Activated naive CD4-positive, alpha-beta T cell treated with anti-CD3 and anti-CD28 coated beads, Interleukin-2, amount 50 U/mL, for 16 hours (primary cell): ENCODE measurements around the gene PPP3CB.

Experiments
- DNase-seq: peaks from one replicate; pipeline ENCODE4 v3.0.0-alpha.2; 2020

PPP3CB gene

DNA sequence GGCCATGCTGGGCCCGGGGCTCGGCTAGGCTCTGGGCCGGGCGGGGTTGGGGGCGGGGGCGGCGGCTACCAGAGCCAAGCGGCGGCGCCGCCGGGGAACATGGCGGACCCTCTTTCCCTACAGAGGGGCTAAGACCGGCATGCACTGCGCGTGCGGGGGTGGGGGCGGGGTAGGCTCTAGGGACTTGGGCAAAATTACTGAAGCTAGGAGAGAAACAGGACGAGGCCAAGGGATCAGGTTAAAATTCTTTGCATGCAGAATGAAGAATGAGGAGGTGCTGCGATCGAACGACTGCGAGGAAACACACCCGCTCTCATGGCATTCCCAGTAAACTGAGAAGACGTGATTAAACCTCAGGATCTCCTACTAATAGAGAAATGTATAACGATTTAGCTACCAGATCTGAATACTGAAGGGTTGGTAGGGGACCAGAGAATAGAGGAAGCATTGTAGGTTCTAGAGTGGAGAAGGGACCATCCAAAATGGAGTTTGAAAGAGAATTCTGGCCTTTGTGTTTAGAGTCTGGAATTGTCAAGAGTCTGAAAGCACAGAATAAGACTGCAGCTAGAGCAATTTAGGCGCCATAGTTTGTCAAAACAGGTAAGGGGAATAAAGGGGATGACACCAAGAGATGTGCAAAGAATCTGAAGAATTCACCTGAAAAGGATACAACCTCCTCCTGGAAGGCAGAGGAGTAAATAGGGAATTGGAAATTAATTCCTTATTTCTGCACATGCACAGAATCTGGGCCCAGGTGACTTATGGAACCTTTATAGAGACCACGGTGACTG, at the start of gene PPP3CB:
TSS of gene PPP3CB (minus strand) at position 141 of the 791 bp plus-strand sequence. CDS start at position 6, 135 bp downstream.
- DNase-seq = peak; percentile 92

DNA sequence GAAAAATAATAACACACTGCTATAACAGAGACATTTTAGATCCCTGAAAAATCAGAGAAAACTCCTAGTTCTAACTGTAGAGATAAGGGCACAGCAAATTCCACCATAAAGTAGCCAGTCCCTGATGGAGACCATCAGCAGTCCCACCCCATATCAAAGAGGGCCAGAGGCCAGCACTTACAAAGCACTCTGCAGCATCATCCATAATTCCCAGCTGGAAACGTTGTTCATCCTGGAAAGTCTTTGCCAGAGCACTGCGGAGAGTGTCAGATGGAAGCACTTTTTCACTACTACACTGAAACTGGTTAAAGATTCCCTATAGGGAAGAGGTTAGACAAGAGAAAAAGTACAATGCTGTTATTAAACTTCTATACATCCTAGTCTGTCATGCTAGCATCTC, 49.5 kb upstream of the PPP3CB start:
- no peak for DNase-seq

DNA sequence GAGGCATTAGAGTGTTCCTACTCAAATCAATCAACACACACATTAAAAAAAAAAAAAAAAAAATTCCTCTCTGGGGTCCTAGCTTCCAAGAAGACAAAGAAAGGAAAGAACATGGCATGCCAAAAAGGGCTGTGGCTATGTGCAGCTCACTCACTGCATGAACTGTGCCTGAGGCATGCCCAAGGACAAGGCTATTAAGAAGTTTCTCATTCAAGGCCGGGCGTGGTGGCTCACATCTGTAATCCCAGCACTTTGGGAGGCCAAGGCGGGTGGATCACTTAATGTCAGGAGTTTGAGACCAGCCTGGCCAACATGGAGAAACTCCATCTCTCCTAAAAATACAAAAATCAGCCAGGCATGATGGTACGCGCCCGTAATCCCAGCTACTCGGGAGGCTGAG, 41.9 kb upstream of the PPP3CB start:
- DNase-seq = no peak

DNA sequence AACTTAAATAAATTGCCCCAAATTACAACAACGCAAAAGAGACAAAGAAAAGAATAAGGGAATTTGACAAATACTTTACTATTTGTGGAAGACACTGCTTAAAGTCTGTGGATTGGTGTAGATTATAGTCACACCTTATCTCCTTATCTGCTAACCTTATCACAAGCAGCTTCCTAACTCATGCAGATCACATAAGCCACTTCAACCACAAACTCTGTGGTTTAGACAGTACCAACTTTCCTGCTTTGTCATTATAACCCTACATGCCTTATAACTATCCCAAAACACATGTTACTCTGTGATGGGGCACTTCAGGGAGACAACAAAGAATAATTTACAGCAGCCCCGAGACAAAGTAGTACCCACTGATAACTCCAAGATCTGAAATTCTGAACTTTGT, 41.5 kb upstream of the PPP3CB start:
- no peak for DNase-seq

DNA sequence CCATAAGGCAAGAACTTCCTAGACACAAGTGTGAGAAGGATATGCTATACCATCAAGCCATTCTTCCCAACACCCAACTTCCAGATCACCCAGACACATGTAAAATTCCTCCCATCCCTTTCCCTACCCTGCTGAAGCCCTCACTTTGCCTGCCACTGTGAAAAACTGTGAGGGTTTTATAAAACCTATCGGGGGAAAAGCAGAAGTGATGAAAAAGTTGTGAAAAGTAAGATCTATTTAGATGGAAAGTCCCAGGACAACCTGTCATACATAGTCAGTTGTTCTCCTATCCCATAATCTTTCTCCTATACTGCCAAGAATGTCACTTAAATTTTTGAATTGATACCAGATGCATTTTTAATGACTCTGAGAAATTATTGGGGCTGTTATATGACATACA, 39.0 kb upstream of the PPP3CB start:
- no peak for DNase-seq

DNA sequence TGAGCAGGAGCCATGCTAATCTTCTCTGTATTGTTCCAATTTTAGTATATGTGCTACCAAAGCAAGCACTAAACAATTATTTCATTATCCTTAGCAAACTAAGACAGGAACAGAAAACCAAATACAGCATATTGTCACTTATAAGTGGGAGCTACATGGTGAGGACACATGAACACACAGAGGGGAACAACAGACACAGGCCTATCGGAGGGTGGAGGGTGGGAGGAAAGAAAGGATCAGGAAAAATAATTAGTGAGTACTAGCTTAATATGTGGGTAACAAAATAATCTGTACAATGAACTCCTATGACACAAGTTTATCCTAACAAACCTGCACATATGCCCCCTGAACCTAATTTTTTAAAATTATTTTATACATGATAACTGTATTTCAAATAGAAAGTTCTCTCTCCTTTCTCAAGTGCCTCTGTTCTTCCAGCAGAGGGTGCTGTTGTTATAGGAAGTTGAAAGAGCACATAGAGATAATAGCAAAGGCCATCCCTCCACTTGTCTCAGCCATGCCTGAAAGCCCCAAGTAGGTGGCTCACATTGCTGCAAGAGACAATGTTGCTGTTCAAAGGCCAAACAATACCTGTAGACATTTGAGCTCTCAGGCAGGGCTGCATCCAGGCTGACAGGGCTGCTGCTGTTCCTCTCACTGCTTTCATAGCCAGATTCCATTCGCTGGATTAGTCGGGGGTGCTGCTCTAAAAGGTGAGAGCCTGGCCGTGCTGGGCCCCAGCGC, 33.4 kb upstream of the PPP3CB start:
- peak; percentile 29 for DNase-seq

DNA sequence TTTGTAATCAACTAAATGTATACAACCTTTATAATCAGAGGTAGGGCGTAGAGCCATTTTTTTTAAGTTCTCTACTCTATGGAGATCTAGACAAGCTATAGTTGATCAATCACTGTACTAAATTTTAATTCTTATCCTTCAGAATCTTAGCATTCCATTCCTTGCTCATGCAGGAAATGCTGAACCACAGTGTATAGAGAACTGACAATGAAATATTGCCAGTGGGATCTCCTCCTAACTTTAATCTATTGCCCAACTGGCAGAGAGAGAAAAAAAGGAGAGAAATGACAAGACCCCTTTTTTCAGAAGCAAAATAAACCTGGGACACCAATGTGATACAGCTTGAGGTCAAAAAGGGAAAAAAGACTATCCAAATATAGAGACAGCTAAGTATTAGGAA, 26.4 kb upstream of the PPP3CB start:
- no peak for DNase-seq

DNA sequence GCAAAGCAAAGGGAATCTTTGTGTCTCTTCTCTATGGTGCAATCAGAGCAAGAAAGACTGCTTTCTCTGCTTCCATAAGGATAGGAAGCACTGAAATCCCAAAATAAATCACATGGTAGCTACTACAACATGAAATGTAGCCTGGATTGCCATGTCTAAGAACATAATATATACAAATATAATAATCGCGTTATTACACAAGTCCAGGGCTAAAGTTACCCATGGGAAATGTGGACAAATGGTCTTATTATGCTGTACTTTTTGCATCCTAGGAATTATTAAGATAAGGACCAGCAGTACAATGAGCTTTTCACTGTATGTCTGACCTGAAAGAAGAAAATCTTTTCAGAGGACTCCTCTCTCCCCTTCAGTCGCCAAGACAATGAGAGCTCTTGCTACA, 23.5 kb upstream of the PPP3CB start:
- no peak for DNase-seq

DNA sequence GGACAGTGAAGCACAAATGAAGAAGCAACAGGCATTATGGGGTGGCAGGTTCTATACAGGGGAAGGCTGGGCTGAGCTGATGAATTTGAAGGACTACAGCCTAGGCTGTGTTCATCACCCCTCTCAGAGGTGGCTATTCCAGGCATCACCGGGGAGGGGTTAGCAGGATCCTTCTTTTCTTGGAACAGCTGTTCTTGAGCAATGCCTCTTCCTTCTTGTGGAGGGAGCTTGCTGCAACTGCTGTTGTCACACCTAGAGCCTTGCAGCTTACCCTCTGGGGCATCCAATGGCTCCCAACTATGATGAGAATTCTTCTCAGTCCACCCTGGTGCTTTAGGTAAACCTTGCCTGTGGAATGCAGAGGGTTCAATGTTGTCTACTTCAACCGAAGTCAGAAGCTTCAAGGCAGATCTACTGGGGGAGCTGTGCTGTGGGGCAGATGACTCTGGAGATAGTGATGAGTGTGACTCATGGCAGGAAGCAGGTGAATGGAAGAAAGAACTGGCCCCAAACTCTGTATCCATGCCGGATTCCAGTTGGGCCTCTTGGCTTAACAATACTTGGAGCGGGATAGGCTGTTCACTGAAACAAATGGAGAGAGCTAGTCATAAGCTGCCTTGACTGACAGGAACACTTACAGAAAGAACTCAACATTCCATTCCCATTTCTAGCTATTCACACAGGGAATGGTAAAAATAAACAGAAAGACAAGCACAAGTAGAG, 21.5 kb upstream of the PPP3CB start:
- DNase-seq = no peak

DNA sequence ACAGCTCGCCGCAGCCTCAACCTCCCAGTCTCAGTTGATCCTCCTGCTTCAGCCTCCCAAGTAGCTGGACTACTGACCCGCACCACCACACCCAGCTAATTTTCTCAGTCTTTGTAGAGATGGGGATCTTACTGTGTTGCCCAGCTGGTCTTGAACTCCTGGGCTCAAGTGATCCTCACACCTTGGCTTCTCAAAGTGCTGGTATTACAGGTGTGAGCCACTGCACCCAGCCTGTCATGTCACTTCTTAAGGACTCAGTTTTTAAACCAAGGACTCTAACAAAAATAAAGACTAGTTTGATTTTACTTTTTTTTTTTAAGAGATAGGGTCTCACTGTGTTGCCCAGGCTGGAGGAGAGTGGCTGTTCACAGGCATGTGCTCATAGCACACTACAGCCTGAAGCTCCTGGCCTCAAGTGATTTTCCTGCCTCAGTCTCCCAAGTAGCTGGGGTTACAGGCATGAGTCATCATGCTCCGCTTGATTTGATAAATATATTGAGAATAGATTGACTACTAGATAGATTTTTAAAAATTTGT, 16.5 kb upstream of the PPP3CB start:
- DNase-seq = no peak

DNA sequence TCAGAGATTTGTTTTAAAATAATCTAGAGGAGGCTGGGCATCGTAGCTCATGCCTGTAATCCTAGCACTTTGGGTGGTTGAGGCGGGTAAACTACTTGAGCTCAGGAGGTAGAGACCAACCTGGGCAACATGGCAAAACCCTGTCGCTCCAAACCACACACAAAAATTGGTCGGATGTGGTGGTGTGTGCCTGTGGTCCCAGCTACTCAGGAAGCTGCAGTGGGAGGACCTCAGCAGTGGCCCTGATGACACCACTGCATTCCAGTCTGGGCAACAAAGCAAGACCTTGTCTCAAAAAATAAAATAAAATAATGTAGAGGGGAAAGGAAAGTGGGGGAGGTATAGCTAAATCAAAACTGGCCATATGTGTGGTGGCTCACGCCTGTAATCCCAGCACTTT, 13.9 kb upstream of the PPP3CB start:
- DNase-seq = no peak

DNA sequence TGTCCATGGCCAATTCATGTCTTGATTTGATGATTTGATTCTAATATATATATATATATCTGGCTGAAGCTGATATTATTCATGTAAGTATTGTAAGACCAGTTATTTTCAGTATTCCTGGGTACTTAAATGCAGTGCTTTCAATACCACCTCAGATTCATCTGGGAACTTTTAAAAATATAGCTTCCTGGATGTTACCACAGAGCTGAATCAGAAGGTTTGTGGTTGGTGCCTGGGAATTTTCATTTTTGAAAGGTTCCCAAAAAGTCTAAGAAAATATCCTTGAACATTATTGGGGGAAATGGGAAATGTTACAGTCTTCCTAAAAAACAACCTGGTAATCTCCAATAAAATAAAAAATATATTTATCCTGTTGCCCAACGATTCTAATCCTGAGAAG, 10.7 kb upstream of the PPP3CB start:
- no peak for DNase-seq

DNA sequence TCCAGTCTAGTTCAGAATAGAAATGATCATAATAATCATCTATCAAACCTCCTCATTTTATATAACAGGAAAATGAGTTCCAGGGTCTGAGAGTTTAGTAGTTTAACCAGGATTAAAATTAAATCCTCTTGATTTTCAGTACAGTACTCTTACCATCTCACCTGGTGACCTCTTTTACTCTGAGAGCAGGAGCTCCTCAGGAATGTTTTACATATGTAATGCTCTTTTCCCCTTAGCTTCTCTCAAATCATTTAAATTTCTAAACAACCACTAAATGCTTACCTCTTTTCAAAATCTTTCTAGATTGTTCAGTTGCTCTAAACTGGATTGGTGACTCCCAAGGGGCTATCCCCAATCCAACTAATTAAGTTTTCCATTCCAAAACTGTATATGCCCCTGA, 10.2 kb upstream of the PPP3CB start:
- no peak for DNase-seq

DNA sequence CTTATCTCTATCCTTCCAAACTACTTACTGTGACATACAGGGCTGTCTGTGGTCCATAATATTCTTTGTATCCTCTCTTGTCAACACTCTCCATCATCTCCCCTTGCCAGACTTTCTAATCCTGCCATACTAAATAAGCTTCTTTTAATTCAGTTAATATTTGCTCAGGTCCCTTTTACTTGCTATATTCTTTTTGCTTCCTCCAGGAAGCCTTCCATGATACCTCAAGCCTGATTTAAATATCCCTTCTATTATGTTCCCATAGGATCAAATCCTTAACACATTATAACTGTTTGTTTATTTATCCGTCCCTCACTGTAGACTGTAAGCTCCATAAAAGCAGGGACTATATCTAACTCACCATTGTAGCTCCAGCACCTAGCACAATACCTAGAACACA, 7.2 kb upstream of the PPP3CB start:
- no peak for DNase-seq

DNA sequence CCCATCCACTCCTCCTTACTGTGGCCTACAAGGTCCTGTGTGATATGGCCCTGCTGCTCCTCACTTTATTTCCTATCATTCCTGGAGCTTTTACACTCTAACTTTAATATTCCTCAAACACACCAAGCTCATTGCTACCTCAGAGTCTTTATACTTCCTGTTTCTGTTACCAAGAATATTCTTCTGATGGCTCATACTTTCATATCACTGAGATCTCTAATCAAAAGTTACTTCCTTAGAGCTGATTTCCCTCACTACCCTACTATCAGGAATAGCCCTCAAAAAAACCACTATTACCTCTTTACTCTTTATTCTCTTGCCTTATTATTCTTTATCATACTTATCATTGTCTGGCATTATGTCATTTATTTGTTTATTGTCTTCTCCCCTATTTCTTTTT, 5.8 kb upstream of the PPP3CB start:
- DNase-seq = no peak

DNA sequence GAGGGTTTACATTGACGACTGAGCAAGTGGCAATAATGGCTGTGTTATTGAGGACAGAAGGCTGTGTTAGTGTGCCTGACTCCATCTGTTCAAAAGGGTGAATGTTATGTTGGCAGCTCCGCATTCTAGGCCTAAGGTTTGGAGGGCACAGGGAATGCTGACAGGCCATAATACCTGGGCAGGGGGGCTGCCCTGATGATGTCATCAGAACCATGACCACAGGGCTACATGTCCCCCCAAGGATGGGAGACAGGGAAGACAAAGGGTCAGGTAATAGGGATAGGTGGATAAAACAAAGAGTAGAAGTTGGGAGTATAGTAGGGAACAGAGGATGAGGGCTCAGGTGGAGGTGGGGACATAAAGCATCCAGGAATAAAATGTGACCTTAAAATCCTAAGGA, 1.8 kb upstream of the PPP3CB start:
- no peak for DNase-seq

DNA sequence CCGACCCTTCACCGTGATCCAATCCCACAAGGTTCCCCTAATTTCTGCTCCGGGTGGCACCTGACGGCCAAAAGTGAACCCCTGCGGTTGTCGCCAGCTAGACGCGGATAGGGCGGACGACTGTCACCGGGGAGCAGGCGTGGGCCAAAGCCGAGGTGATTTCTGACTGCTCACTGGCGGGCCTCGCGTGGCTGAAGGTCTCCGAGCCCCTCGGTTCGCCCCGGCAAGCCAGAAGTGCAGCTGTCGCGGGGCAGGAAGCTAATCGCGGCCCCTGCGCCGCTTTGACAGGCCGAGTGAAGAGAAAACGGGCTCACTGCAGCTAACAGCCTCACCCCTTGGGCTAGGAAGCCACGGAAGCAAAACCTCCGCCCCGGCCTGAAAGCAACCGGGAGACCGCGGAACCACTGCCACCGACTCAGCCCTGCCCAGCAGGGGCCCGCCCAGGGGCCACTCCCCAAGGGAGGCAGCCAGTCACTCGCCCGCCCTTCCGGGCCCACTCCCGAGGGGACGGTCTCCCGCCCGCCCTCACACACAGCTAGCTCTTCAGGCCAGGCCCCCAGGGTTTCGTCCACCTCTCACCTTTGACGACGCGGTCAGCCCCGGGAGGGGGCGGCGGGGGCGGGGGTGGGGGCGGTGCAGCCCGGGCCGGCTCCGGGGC, 469 bp downstream of the PPP3CB start:
- peak; percentile 81 for DNase-seq

DNA sequence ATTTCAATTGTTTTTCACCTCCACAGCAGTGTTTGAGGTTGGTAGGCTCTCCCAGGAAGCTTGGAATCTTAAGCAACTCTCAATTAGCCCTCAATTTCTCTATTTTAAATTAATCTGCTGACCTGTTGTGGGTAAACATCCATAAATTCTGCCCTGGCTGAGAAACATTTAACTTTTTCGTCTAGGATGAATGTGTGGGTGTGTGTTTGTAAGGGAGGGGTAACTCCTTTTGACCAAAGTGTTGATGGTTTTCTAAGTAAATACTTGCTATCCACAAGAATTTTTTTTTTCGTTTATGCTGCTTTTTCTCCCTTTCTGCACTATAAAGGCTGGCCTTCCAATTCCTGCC, 973 bp downstream of the PPP3CB start:
- DNase-seq = no peak

DNA sequence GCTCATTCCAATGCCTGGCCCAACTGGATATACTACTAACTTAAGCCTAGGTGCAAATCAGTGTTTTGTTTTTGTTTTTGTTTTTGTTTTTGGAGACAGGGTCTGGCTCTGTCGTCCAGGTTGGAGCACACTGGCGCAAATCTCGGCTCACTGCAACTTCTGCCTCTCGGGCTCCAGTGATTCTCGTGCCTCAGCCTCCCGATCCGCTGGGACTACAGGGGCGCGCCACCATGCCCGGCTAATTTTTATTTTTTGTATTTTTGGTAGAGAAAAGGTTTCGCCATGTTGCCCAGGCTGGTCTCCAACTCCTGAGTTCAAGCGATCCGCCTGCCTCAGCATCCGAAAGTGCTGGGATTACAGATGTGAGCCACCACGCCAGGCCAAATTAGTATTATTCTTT, 1.6 kb downstream of the PPP3CB start:
- no peak for DNase-seq

DNA sequence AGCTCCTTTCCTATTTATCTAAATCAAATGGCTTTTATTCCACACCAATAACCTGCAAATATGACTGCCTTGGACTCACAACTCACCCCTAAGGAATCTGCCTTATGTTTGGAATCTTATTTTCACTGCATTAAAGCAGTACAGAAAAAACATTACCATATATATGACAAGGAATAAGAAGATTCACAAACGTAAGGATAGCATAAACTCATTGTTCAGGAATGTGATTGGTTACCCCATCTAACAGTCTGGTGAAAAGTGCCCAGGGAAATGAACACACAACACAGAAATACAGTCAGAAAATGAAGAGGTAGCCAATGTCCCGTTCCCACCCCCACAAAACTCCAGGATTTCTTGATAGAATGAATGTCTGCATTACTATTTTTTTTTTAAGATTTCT, 2.0 kb downstream of the PPP3CB start:
- no peak for DNase-seq

DNA sequence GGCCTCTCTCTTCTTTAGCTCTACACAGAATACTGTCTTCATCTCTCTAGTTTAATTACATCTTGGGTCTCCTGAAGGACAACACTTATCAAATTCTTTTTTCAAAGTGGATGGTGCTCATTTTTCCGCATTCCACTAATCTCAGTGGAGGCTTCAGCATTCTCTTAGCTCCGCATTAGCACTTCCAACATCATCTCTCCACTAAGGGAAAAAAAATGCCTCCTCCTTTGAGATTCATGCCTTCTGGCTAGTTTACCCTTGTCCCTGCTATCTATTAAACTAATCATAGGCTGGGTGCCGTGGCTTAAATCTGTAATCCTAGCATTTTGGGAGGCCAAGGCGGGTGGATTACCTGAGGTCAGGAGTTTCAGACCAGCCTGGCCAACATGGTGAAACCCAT, 9.2 kb downstream of the PPP3CB start:
- DNase-seq = no peak

DNA sequence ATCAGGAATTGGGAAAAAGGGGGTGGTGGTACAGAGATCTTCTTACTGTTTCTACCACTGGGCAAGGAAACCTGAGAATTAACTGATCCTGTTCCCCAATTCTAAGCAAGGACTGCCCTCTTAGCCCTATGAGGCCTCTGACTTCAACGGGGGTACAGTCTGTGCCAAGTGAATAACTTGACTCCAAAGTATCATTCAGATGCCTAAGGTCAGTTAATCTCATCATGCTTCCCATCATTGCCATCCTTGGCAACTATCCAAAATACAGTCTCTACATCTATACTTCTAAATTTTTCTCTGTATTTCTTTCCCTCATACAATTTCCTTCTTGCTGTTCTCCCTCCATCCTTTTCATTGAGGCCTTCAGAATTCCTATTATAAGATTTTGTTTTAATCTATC, 10.5 kb downstream of the PPP3CB start:
- DNase-seq = no peak

DNA sequence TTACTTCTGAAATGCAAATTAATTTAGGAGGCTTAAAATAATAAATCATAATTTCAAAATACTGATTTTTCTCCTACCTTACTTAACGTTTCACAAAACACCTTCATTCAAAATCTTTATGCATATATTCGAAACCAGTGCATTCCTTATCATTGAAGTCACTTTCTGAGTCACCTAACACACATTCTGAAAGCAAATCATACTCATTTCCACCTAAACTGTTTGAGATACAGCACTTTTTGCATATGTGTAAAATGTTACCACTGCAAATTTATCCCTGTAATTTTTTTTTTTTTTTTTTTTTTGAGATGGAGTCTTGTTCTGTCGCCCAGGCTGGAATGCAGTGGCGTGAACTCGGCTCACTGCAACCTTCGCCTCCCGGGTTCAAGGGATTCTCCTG, 15.7 kb downstream of the PPP3CB start:
- DNase-seq = no peak
